SIG-M5 treated with dmso at 0.1 percent for 504 hours (cell line): Measurements from ENCODE around the gene CFDP1.

Experiments used
- DNase-seq: peaks from one replicate; lab custom pipeline; 2025; ENCODE audit not compliant: unreplicated experiment; lab: John Stamatoyannopoulos, UW

The CFDP1 gene

DNA sequence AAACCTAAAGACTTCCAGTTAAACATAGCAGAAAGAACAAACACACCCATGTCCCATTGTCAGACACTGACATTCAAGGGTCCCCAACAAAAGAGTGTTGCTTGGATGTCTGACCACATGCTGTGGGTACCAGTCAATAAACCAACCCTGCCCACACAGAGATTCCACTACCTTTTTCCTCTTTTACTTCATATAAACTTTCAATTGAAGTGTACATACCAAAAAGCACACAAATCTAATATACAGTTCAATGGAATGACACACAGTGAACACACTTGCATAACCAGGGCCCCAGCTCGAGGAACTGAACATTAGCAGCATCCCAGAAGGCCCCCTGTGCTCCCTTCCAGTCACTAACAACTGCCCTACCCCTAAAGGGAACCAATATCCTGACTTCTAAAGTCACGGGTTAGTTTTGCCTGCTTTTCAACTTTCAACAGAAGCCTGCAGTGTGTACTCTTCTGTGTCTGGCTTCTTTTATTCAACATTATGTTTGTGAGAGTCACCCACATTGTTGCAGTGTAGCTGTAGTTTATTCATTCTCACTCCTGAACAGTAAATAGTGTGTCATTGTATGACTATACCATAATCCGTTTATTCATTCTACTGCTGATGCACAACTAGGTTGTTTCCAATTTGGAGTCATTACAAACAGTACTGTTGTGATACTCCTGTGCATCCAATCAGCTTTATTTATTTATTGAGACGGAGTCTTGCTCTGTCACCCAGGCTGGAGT, 18.0 kb downstream of the CFDP1 start:
- DNase-seq, result no peak

- DNase-seq, result no peak
These were observed 19.4 kb downstream of the CFDP1 start for GRCh38 chr16:75413951-75414350.

- no peak for DNase-seq
These were observed 26.4 kb downstream of the CFDP1 start for GRCh38 chr16:75406943-75407342.

DNA sequence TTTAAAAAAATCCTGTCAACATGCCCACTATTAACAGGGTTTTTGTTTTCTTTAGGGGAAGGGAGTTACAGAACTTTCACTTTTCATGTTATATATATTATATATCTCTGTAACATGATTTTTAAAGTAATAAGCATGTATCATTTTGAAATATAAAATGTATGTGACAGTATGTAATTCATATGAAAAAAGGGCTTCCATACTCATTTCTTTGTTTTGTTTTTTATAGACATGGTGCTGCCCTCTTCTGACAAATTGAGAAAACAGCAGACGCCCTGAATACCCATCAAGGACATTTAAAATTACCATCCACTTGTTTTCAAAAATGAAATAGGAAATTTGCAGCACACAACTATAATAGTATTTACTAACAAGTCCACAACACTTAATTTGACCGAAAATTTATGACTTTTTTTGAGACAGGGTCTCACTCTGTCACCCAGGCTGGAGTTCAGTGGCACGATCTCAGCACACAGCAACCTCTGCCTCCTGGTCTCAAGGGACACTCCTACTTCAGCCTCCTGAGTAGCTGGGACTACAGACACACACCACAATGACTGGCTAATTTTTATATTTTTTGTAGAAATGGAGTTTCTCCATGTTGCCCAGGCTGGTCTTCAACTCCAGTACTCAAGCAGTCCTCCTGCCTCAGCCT, 30.4 kb downstream of the CFDP1 start:
- DNase-seq, result peak; percentile 40

GRCh38 chr16:75402159-75402820, 31.0 kb downstream of the CFDP1 start:
- DNase-seq, result no peak

DNA sequence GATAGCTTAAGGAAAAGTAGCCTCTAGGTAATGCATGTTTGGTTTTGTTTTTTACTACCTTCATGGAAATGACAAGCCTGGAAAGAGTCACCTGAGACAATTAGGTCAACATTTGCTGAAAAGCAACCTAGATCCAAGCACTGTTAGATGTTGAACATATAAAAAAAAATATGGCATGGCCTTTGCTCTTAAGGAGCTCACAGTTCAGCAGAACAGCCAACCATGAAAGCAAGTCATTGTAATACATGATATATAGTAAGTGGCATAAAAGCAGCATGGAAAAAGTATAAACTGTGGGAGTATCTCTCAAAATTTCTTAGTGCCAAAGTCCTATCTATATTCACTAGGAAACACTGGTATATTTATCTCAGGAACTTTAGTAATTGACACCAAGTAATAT, 31.6 kb downstream of the CFDP1 start:
- DNase-seq, result no peak

GRCh38 chr16:75398333-75398732, 35.0 kb downstream of the CFDP1 start:
- DNase-seq, result no peak

DNA sequence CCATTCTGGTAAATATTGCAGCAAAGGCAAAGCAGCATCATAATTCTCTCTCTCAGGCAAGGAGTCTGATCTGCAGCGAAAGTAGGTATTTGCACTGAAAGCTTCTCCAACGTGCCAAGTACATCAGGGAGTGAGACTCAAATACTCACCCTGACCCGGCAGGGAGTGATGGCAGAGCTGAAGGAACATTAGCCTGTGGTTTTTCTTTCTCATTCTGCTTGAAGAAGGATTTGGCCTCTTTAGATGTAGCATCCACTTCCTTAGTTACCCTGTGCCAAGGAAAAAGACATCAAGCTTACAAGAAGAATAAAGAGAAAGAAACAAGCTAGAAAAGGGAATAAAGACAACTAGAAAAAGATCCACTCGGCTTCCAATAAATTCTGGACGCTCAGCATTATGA, 38.4 kb downstream of the CFDP1 start:
- DNase-seq, result no peak

DNA sequence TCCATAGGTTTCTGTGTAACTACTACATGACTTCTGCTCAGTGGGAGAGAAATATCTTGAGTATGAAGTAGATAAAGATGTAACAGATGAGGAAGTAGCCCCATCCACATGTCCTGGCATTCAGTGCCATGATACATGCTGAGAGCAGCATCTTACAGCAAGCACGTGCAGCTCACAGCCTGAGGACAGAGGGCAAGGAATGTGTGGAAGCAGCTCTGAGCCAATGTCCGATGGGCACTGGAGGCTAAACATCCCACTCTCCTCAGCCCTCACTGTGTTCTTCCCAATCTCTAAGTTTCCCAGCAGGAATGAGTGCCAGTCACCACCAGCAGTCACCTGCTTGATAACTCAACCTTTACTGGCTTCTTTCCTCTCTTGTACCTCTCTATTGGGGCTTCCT, 40.4 kb downstream of the CFDP1 start:
- no peak for DNase-seq

GRCh38 chr16:75390926-75391653, 42.2 kb downstream of the CFDP1 start:
- no peak for DNase-seq

DNA sequence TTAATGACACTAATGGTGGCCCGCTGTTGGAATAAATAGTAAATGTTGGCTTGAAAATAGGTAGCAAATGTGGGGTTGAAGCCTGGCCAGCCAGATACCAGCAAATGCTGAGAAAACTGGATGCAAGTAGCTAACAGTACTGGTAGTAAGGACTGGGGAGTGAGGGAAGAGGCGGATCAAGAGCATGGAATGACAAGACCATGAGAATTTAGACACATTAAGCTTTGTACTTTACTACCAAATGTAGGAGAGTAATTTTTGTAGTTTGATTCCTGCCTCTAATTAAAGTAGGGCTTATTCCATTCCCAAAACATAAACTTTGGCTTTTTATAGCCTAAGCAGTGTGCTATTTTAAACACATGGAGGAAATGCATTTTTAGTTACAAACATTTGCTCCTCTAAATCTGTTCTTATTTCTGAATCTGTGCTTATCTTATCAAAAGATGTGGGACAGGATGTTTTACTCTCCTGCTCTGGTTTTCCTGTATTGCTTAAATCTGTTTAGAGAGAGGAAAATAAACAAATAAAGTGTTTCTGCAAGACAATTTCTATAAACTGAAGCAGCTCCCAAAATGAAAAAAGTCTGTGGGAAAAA, 44.1 kb downstream of the CFDP1 start:
- DNase-seq, result no peak

DNA sequence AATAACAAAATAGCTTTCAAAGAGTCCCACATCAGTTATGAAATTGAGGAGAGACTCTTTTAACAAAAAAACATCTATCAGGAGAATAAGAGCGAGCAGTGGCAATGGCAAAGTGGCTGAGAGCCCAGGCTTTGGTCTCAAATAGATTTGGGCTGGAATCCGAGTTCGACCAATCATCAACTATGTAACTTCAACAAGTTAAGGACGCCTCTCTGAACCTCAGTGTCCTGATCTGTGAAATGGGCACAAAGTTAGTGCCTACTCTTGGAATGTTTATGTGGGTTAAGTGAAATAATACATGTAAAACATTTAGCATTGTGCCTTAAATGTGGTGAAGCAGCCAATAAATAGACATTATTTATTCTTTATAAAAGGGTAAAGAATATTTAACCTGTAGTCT, 45.4 kb downstream of the CFDP1 start:
- no peak for DNase-seq

GRCh38 chr16:75385507-75386152, 47.7 kb downstream of the CFDP1 start:
- peak; percentile 72 for DNase-seq

DNA sequence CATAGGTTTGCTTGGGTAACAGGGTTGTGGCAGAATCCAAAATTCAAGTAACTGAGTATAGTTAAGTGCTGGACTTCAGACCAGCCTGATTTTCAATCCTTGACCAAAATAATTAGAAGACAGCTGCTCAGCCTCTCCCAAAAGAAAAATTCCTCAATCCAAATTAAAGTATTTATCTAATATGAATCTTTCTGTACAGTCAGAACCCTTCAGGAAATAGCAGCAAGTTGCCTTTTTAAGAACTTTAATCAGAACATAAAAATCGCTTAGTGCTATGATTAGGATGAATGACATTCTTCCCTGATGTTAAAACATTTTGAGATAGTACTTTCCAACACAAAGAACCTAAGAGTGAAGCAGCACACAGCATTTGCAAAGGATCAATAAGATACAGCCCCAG, 50.2 kb downstream of the CFDP1 start:
- DNase-seq, result no peak

DNA sequence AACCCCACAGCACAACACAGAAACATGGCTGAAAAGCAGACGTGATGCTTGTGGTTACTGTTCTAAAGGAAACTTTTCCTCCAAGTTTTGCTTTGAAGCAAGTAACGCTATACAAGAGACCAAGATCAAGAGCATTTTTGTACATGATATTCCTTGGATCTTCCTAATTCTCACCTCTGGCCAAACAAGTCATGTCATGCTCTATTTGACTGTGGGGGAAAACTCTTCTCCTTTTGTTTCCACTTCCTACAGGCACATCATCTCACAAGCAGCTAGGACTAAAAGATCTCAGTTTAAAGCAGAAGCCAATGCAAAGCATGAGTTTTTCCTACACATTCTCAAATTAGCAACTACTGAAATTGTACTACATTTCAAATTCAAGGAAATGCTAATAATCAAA, 50.7 kb downstream of the CFDP1 start:
- no peak for DNase-seq

DNA sequence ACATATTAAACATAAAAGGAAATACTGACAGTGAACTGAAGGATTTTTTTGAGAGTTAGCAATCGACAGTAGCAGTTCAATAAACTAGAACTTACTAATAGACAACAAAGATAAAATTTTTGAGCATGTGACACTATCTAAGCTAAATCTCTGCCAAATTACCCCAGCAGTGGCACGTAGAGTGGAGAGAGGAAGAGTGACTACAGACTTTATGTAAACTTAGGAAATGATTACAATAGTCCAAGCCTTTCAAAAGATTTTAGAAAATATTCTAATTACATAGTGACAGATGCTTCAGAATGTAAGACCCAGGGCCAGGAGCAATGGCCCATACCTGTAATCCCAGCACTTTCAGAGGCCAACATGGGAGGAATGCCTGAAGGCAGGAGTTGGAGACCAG, 52.4 kb downstream of the CFDP1 start:
- no peak for DNase-seq

- peak; percentile 78 for DNase-seq
These were observed 53.1 kb downstream of the CFDP1 start for GRCh38 chr16:75379911-75380847.

DNA sequence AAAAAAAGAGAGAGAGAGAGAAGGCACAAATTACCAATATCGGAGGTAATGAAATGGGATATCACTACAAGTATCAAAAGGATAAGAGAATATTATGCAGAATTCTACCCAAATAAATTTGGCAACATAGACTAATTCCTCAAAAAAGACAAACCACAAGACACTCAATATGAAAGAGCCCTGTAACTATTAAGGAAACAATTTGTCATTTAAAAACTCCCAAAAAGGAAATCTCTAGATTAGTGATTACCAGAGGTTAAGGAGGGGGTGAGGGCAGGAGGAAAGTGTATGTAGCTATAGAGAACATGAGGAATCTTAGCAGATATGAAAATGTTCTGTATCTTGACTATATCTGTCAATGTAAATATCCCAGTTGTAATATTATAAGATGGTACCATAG, 54.0 kb downstream of the CFDP1 start:
- no peak for DNase-seq

- no peak for DNase-seq
These were observed 54.7 kb downstream of the CFDP1 start for GRCh38 chr16:75378616-75379015.
